Measurements from ENCODE around the gene INSYN1.

DNA sequence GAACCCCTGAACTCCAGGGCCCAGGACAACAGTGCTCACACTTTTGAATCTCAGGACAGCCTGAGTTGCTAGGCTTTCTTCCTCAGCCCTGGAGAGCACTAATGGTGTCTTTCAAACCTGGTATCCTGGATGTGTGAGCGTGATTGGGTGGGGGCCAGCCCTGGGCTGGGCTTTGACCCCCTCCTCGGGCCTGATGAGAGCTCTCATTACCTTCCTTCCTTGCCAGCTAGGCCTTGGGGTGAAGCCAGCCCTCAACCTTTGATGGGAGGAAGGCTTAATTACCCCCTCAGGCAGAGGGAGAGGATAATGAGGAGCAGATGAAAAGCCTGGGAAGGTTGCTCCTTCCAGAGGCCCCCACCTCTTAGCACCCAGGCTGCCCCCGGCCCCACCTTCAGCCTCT is 31.1 kb upstream of the INSYN1 start:
- TF ChIP-seq, protein P1, sequence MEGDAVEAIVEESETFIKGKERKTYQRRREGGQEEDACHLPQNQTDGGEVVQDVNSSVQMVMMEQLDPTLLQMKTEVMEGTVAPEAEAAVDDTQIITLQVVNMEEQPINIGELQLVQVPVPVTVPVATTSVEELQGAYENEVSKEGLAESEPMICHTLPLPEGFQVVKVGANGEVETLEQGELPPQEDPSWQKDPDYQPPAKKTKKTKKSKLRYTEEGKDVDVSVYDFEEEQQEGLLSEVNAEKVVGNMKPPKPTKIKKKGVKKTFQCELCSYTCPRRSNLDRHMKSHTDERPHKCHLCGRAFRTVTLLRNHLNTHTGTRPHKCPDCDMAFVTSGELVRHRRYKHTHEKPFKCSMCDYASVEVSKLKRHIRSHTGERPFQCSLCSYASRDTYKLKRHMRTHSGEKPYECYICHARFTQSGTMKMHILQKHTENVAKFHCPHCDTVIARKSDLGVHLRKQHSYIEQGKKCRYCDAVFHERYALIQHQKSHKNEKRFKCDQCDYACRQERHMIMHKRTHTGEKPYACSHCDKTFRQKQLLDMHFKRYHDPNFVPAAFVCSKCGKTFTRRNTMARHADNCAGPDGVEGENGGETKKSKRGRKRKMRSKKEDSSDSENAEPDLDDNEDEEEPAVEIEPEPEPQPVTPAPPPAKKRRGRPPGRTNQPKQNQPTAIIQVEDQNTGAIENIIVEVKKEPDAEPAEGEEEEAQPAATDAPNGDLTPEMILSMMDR (IDR thresholded peaks at IDR 0.05; ENCODE audit: poor library complexity, severe bottlenecking), result no peak
- TF ChIP-seq EP300 (conservative IDR thresholded peaks at IDR 0.05; ENCODE audit: poor library complexity, severe bottlenecking) (no peak), EZH2 (IDR thresholded peaks at IDR 0.05; ENCODE audit: borderline replicate concordance, insufficient read depth, low read length, poor library complexity, severe bottlenecking) (no peak), POLR2AphosphoS5 (IDR thresholded peaks at IDR 0.05) (no peak), SMC3 (conservative IDR thresholded peaks at IDR 0.05; ENCODE audit: poor library complexity) (no peak), TAF1 (IDR thresholded peaks at IDR 0.05; ENCODE audit: low read depth) (no peak)
- TF ChIP-seq, protein P2, sequence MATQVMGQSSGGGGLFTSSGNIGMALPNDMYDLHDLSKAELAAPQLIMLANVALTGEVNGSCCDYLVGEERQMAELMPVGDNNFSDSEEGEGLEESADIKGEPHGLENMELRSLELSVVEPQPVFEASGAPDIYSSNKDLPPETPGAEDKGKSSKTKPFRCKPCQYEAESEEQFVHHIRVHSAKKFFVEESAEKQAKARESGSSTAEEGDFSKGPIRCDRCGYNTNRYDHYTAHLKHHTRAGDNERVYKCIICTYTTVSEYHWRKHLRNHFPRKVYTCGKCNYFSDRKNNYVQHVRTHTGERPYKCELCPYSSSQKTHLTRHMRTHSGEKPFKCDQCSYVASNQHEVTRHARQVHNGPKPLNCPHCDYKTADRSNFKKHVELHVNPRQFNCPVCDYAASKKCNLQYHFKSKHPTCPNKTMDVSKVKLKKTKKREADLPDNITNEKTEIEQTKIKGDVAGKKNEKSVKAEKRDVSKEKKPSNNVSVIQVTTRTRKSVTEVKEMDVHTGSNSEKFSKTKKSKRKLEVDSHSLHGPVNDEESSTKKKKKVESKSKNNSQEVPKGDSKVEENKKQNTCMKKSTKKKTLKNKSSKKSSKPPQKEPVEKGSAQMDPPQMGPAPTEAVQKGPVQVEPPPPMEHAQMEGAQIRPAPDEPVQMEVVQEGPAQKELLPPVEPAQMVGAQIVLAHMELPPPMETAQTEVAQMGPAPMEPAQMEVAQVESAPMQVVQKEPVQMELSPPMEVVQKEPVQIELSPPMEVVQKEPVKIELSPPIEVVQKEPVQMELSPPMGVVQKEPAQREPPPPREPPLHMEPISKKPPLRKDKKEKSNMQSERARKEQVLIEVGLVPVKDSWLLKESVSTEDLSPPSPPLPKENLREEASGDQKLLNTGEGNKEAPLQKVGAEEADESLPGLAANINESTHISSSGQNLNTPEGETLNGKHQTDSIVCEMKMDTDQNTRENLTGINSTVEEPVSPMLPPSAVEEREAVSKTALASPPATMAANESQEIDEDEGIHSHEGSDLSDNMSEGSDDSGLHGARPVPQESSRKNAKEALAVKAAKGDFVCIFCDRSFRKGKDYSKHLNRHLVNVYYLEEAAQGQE (IDR thresholded peaks at IDR 0.05; ENCODE audit: borderline replicate concordance), result no peak

All from neural cell (in vitro differentiated cells).